HepG2 (cell line): ENCODE results near the gene RHBDD1. TPM values are rescaled to one million over a fixed set of nuclear protein-coding genes. Genes with fewer than 3 reads are reported as not detected.

ENCODE experiments used
- GTF2F1 ChIP-seq: fragments of 150-350 bp; IDR thresholded peaks from 2 replicates; pipeline ENCODE4 v1.6.1; 2014; ENCODE audit warnings: low read length
- GTF3A ChIP-seq: sonication (generic); formaldehyde crosslinking; conservative IDR thresholded peaks from 2 replicates; pipeline ENCODE4 v1.4.0; 2020; ENCODE audit warnings: mild to moderate bottlenecking, missing genetic modification reagents
- IRF2 ChIP-seq: IDR thresholded peaks from 2 replicates; pipeline ENCODE4 v1.6.1; 2018; ENCODE audit warnings: missing genetic modification reagents, missing compliant biosample characterization
- KLF16 ChIP-seq, 2 experiments: sonication (generic) in 1 of 2; formaldehyde crosslinking in 1 of 2; IDR thresholded peaks; 2 replicates each; pipeline versions ENCODE4 v1.6.1 to v1.8.0; 2016 to 2023; ENCODE audit warnings: missing genetic modification reagents in 2 of 2, missing compliant biosample characterization in 1 of 2
- PAX8 ChIP-seq: sonication (generic); formaldehyde crosslinking; IDR thresholded peaks from 2 replicates; pipeline ENCODE4 v1.8.0; 2022; ENCODE audit warnings: mild to moderate bottlenecking, missing genetic modification reagents, borderline replicate concordance
- RAD21 ChIP-seq: fragments of 450-650 bp; formaldehyde crosslinking; IDR thresholded peaks from 2 replicates; pipeline ENCODE4 v1.5.0; 2020; ENCODE audit warnings: mild to moderate bottlenecking
- TAF15 ChIP-seq: fragments of 200-400 bp; formaldehyde crosslinking; IDR thresholded peaks from one replicate; pipeline ENCODE4 v1.6.1; 2018; ENCODE audit warnings: mild to moderate bottlenecking, low read depth, low read length; ENCODE audit not compliant: poor library complexity, severe bottlenecking
- ZNF607 ChIP-seq: sonication (generic); formaldehyde crosslinking; IDR thresholded peaks from 2 replicates; pipeline ENCODE4 v1.5.1; 2020; ENCODE audit warnings: missing genetic modification reagents, mild to moderate bottlenecking, borderline replicate concordance
- polyA plus RNA-seq, 8 experiments: library from polyadenylated mRNA; depleted of rRNA in 3 of 8; stranded (reverse) in 7 of 8; unstranded in 1 of 8; fragments of >200 nt; fragmentation: Illumina TruSeq in 4 of 8; extraction: Trizol in 4 of 8; gene quantifications; 2 replicates each; pipeline versions ENCODE4 v1.2.1 to v1.2.3, GENCODE V29; 2011 to 2016; ENCODE audit warnings: low read depth in 4 of 8, missing spikeins in 1 of 8, mixed read lengths in 1 of 8; ENCODE audit not compliant: insufficient read depth in 1 of 8
- total RNA-seq, 5 experiments: library from RNA; depleted of rRNA; stranded (reverse); fragments of >200 nt; fragmentation: Illumina TruSeq; extraction: Trizol; gene quantifications; 2 replicates each; pipeline ENCODE4 v1.2.3, GENCODE V29; 2016; ENCODE audit warnings: low read depth in 1 of 5
- TF ChIP-seq, protein P1 (sequence below): sonication (generic); formaldehyde crosslinking; IDR thresholded peaks from 2 replicates; pipeline ENCODE4 v1.8.0; 2022; ENCODE audit warnings: missing genetic modification reagents, mild to moderate bottlenecking, inconsistent platforms, borderline replicate concordance
- TF ChIP-seq, protein P2 (sequence below): sonication (generic); formaldehyde crosslinking; IDR thresholded peaks from 2 replicates; pipeline ENCODE4 v1.4.0; 2020; ENCODE audit warnings: mild to moderate bottlenecking, missing genetic modification reagents
- TF ChIP-seq, protein P3 (sequence below): sonication (generic); formaldehyde crosslinking; IDR thresholded peaks from 2 replicates; pipeline ENCODE4 v1.4.0; 2020; ENCODE audit warnings: missing genetic modification reagents, borderline replicate concordance
- TF ChIP-seq, protein P4 (sequence below): sonication (generic); formaldehyde crosslinking; IDR thresholded peaks from 2 replicates; pipeline ENCODE4 v1.9.0; 2021; ENCODE audit warnings: missing genetic modification reagents, borderline replicate concordance
- TF ChIP-seq, protein P5 (sequence below): sonication (generic); formaldehyde crosslinking; IDR thresholded peaks from 2 replicates; pipeline ENCODE4 v1.5.0; 2020; ENCODE audit warnings: mild to moderate bottlenecking, low read depth, missing genetic modification reagents, borderline replicate concordance

RHBDD1 gene
- total and polyA plus RNA-seq, 2 of the 13 experiments (the other 11 are each of a cell fraction or from before 2014, with no cell fraction given) = 8.2 to 9.5 TPM

DNA sequence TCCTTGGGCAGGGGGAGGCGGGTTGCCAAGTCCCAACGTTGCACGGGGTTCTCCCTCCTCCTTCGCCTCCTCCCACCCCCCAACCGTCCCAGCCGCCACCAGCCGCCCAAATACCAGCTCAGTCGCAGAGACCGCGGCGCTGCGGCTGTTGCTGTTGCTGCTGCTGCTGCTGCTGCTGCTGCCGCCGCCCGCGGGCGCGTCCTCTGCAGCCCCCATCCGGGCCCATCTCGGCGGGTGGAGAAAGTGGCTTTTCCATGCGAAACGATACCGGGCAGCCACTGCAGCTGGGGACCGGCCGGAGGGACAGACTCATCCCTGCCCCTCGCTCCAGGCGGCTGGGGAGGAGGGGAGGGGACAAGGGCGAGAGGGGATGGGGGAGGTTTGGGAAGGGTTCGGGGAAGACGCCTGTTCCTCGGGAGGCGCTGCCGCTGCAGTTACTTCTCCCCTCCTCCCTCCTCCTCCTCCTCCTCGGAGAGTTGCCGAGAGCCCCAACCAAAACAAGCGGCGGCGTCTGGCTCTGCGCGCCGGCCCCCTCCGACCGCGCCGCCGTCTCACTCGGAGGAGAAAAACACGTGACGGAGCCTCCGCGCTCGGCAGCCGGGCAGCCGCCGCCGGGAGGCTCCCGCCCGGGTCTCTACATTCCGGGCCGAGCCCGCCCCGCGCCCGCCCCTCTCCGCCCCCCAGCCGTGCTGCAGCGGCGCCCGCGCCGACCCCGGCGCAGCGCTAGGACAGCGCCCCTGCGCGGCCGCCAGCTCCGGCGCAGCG lies 36.5 kb upstream of the RHBDD1 start, which contains the start of gene IRS1 (continued):
- TF ChIP-seq TAF15 = no peak
- TF ChIP-seq, protein P1, sequence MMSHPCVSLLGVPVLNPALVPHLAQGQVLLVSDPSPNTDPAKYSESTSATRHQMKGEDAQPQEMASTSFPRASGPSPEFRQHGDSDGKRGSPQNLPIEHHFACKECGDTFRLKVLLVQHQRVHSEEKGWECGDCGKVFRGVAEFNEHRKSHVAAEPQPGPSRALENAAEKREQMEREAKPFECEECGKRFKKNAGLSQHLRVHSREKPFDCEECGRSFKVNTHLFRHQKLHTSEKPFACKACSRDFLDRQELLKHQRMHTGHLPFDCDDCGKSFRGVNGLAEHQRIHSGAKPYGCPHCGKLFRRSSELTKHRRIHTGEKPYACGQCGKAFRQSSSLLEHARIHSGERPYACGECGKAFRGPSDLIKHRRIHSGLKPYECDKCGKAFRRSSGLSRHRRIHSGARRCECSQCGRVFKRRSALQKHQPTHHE = no peak
- TF ChIP-seq, protein P2, sequence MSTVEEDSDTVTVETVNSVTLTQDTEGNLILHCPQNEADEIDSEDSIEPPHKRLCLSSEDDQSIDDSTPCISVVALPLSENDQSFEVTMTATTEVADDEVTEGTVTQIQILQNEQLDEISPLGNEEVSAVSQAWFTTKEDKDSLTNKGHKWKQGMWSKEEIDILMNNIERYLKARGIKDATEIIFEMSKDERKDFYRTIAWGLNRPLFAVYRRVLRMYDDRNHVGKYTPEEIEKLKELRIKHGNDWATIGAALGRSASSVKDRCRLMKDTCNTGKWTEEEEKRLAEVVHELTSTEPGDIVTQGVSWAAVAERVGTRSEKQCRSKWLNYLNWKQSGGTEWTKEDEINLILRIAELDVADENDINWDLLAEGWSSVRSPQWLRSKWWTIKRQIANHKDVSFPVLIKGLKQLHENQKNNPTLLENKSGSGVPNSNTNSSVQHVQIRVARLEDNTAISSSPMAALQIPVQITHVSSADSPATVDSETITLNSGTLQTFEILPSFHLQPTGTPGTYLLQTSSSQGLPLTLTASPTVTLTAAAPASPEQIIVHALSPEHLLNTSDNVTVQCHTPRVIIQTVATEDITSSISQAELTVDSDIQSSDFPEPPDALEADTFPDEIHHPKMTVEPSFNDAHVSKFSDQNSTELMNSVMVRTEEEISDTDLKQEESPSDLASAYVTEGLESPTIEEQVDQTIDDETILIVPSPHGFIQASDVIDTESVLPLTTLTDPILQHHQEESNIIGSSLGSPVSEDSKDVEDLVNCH (CRISPR knock-in tag) = no peak
- TF ChIP-seq, protein P3, sequence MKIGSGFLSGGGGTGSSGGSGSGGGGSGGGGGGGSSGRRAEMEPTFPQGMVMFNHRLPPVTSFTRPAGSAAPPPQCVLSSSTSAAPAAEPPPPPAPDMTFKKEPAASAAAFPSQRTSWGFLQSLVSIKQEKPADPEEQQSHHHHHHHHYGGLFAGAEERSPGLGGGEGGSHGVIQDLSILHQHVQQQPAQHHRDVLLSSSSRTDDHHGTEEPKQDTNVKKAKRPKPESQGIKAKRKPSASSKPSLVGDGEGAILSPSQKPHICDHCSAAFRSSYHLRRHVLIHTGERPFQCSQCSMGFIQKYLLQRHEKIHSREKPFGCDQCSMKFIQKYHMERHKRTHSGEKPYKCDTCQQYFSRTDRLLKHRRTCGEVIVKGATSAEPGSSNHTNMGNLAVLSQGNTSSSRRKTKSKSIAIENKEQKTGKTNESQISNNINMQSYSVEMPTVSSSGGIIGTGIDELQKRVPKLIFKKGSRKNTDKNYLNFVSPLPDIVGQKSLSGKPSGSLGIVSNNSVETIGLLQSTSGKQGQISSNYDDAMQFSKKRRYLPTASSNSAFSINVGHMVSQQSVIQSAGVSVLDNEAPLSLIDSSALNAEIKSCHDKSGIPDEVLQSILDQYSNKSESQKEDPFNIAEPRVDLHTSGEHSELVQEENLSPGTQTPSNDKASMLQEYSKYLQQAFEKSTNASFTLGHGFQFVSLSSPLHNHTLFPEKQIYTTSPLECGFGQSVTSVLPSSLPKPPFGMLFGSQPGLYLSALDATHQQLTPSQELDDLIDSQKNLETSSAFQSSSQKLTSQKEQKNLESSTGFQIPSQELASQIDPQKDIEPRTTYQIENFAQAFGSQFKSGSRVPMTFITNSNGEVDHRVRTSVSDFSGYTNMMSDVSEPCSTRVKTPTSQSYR = no peak
- peak; percentile 93 for TF ChIP-seq RAD21 (CRISPR knock-in tag)
- TF ChIP-seq PAX8 (CRISPR knock-in tag) = no peak; the same call in 1 of the 2 replicates
- TF ChIP-seq, protein P4, sequence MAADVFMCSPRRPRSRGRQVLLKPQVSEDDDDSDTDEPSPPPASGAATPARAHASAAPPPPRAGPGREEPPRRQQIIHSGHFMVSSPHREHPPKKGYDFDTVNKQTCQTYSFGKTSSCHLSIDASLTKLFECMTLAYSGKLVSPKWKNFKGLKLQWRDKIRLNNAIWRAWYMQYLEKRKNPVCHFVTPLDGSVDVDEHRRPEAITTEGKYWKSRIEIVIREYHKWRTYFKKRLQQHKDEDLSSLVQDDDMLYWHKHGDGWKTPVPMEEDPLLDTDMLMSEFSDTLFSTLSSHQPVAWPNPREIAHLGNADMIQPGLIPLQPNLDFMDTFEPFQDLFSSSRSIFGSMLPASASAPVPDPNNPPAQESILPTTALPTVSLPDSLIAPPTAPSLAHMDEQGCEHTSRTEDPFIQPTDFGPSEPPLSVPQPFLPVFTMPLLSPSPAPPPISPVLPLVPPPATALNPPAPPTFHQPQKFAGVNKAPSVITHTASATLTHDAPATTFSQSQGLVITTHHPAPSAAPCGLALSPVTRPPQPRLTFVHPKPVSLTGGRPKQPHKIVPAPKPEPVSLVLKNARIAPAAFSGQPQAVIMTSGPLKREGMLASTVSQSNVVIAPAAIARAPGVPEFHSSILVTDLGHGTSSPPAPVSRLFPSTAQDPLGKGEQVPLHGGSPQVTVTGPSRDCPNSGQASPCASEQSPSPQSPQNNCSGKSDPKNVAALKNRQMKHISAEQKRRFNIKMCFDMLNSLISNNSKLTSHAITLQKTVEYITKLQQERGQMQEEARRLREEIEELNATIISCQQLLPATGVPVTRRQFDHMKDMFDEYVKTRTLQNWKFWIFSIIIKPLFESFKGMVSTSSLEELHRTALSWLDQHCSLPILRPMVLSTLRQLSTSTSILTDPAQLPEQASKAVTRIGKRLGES (CRISPR knock-in tag) = no peak
- TF ChIP-seq GTF2F1 = no peak
- TF ChIP-seq IRF2 (CRISPR knock-in tag) = no peak
- no peak for TF ChIP-seq GTF3A (CRISPR knock-in tag)
- TF ChIP-seq KLF16 (CRISPR knock-in tag; IDR thresholded peaks at IDR 0.05) = no peak
- 0 out of 2 replicates have a peak, but pooled peaks have one; percentile 56 for TF ChIP-seq ZNF607 (CRISPR knock-in tag)
- TF ChIP-seq, protein P5, sequence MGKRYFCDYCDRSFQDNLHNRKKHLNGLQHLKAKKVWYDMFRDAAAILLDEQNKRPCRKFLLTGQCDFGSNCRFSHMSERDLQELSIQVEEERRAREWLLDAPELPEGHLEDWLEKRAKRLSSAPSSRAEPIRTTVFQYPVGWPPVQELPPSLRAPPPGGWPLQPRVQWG (CRISPR knock-in tag) = no peak
